ENCODE data around the gene UBTD2. TPM values are rescaled to one million over a fixed set of nuclear protein-coding genes. Genes with fewer than 3 reads are reported as not detected.

Gene UBTD2
- polyA plus RNA-seq, 1 donor from 2014 or later = 89.9 TPM

DNA sequence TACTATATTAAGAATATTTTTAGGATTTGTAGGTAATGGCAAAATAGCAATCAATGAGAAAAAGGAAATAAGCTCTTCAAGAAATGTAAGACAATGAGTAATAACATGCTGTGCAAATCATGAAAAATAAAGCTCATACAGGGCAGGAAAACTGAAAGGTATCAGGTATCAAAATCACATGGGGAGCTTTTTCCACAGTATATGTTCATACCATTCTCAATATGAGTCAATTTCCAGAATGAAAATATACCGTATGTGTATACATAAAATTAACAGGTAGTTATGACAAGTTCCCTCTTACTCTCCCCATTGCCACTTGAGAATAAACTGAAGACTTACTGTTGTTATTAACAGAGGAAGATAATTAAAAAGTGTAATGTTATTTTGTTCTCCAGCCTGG is 53.7 kb downstream of the UBTD2 start:
- no peaks in the 10 kb centered on the region for H4K20me1 ChIP-seq (ENCODE audit: insufficient read depth)
- no peak overlapping the region for H3K4me2 ChIP-seq (ENCODE audit: low read length)
- TF ChIP-seq RAD21 (conservative IDR thresholded peaks at IDR 0.05) (no peak), POLR2AphosphoS5 (IDR thresholded peaks at IDR 0.05) (no peak), MXI1 (conservative IDR thresholded peaks at IDR 0.05; ENCODE audit: poor library complexity, severe bottlenecking) (no peak), SMC3 (conservative IDR thresholded peaks at IDR 0.05; ENCODE audit: poor library complexity) (no peak), EP300 (conservative IDR thresholded peaks at IDR 0.05; ENCODE audit: poor library complexity, severe bottlenecking) (no peak), EZH2 (IDR thresholded peaks at IDR 0.05; ENCODE audit: borderline replicate concordance, insufficient read depth, low read length, poor library complexity, severe bottlenecking) (no peak), TAF1 (IDR thresholded peaks at IDR 0.05; ENCODE audit: low read depth) (no peak)
- H3K9me2 ChIP-seq (ENCODE audit: insufficient read depth, low read length) = no peaks in the 10 kb centered on the region
- no peaks in the 10 kb centered on the region for H3K79me2 ChIP-seq (replicated peaks; ENCODE audit: insufficient read depth, low read length)
- no peak overlapping the region for H3K4me3 ChIP-seq (ENCODE audit: low read length)
- no peaks in the 10 kb centered on the region for H3K27me3 ChIP-seq (ENCODE audit: insufficient read depth, low read depth, low read length)
- H3K9me3 ChIP-seq (ENCODE audit: low read length) = no peaks in the 10 kb centered on the region
- H3K9ac ChIP-seq (ENCODE audit: low read length) = no peak overlapping the region
- H3K36me3 ChIP-seq (ENCODE audit: insufficient read depth, low read length) = peaks cover 14% of the 10 kb centered on the region
- no peak overlapping the region for H2AFZ ChIP-seq (ENCODE audit: low read depth, low read length)
- H3K27ac ChIP-seq (ENCODE audit: low read length) = no peak overlapping the region
- no peaks in the 10 kb centered on the region for H3F3A ChIP-seq (ENCODE audit: insufficient read depth, low read length, poor library complexity, severe bottlenecking)

DNA sequence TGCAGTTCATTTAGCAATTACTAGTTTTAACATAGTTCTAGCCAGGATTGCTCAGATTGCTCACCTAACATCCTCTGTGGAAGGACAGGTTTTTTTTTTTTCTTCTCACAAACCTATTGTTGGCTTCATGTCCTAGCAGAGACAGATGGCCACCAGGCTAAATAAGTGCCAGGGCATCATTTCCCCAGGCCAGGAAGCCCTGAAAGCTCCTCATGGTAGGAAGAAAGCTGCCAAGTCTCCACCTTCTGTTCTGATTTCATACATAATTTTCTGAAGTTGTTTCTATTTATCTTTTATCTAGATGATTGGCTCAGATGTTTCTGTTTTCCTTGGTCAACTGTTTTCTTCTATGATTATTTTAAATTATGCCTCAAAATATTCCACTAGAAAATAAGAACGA is 58.6 kb downstream of the UBTD2 start:
- Histone ChIP-seq H4K20me1 (ENCODE audit: insufficient read depth) (no peaks in the 10 kb centered on the region), H3K9me3 (ENCODE audit: low read length) (no peaks in the 10 kb centered on the region), H3K36me3 (ENCODE audit: insufficient read depth, low read length) (peaks cover 6% of the 10 kb centered on the region), H3K9ac (ENCODE audit: low read length) (no peak overlapping the region), H3K4me3 (ENCODE audit: low read length) (no peak overlapping the region), H3K27me3 (ENCODE audit: insufficient read depth, low read depth, low read length) (no peaks in the 10 kb centered on the region), H3K79me2 (replicated peaks; ENCODE audit: insufficient read depth, low read length) (no peaks in the 10 kb centered on the region), H3K4me2 (ENCODE audit: low read length) (no peak overlapping the region), H2AFZ (ENCODE audit: low read depth, low read length) (no peak overlapping the region), H3F3A (ENCODE audit: insufficient read depth, low read length, poor library complexity, severe bottlenecking) (no peaks in the 10 kb centered on the region), H3K9me2 (ENCODE audit: insufficient read depth, low read length) (no peaks in the 10 kb centered on the region), H3K27ac (ENCODE audit: low read length) (no peak overlapping the region)
- TF ChIP-seq RAD21 (conservative IDR thresholded peaks at IDR 0.05) (no peak), MXI1 (conservative IDR thresholded peaks at IDR 0.05; ENCODE audit: poor library complexity, severe bottlenecking) (no peak), EP300 (conservative IDR thresholded peaks at IDR 0.05; ENCODE audit: poor library complexity, severe bottlenecking) (no peak), SMC3 (conservative IDR thresholded peaks at IDR 0.05; ENCODE audit: poor library complexity) (no peak), TAF1 (IDR thresholded peaks at IDR 0.05; ENCODE audit: low read depth) (no peak), POLR2AphosphoS5 (IDR thresholded peaks at IDR 0.05) (no peak), EZH2 (IDR thresholded peaks at IDR 0.05; ENCODE audit: borderline replicate concordance, insufficient read depth, low read length, poor library complexity, severe bottlenecking) (no peak)
- TF ChIP-seq, protein P1, sequence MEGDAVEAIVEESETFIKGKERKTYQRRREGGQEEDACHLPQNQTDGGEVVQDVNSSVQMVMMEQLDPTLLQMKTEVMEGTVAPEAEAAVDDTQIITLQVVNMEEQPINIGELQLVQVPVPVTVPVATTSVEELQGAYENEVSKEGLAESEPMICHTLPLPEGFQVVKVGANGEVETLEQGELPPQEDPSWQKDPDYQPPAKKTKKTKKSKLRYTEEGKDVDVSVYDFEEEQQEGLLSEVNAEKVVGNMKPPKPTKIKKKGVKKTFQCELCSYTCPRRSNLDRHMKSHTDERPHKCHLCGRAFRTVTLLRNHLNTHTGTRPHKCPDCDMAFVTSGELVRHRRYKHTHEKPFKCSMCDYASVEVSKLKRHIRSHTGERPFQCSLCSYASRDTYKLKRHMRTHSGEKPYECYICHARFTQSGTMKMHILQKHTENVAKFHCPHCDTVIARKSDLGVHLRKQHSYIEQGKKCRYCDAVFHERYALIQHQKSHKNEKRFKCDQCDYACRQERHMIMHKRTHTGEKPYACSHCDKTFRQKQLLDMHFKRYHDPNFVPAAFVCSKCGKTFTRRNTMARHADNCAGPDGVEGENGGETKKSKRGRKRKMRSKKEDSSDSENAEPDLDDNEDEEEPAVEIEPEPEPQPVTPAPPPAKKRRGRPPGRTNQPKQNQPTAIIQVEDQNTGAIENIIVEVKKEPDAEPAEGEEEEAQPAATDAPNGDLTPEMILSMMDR (IDR thresholded peaks at IDR 0.05; ENCODE audit: poor library complexity, severe bottlenecking) = no peak
- TF ChIP-seq, protein P2, sequence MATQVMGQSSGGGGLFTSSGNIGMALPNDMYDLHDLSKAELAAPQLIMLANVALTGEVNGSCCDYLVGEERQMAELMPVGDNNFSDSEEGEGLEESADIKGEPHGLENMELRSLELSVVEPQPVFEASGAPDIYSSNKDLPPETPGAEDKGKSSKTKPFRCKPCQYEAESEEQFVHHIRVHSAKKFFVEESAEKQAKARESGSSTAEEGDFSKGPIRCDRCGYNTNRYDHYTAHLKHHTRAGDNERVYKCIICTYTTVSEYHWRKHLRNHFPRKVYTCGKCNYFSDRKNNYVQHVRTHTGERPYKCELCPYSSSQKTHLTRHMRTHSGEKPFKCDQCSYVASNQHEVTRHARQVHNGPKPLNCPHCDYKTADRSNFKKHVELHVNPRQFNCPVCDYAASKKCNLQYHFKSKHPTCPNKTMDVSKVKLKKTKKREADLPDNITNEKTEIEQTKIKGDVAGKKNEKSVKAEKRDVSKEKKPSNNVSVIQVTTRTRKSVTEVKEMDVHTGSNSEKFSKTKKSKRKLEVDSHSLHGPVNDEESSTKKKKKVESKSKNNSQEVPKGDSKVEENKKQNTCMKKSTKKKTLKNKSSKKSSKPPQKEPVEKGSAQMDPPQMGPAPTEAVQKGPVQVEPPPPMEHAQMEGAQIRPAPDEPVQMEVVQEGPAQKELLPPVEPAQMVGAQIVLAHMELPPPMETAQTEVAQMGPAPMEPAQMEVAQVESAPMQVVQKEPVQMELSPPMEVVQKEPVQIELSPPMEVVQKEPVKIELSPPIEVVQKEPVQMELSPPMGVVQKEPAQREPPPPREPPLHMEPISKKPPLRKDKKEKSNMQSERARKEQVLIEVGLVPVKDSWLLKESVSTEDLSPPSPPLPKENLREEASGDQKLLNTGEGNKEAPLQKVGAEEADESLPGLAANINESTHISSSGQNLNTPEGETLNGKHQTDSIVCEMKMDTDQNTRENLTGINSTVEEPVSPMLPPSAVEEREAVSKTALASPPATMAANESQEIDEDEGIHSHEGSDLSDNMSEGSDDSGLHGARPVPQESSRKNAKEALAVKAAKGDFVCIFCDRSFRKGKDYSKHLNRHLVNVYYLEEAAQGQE (IDR thresholded peaks at IDR 0.05; ENCODE audit: borderline replicate concordance) = no peak
